Tibial nerve (tissue), 4 donors: ENCODE measurements around the gene TBL1X. TPM values are rescaled to one million over a fixed set of nuclear protein-coding genes. Genes with fewer than 3 reads are reported as not detected.

Experiments used
- DNase-seq, 2 donors: peaks; one replicate each; pipeline ENCODE4 v3.0.0-alpha.2; 2019; ENCODE audit warnings: low spot score in 2 of 2
- H3K27ac ChIP-seq, 4 donors: fragments of 200-600 bp; sonication (generic) in 3 of 4; one replicate each; pipeline ENCODE4 v1.5.1; 2017 to 2019; ENCODE audit warnings: mild to moderate bottlenecking in 1 of 4
- H3K27me3 ChIP-seq, 2 donors: fragments of 200-600 bp; sonication (generic) in 1 of 2; one replicate each; pipeline versions ENCODE4 v1.5.1 to v1.6.0; 2017 to 2019
- H3K36me3 ChIP-seq, 3 donors: fragments of 200-600 bp; sonication (generic); one replicate each; pipeline ENCODE4 v1.5.1; 2018 to 2019
- H3K4me1 ChIP-seq, 4 donors: fragments of 200-600 bp; sonication (generic) in 3 of 4; one replicate each; pipeline ENCODE4 v1.5.1; 2017 to 2019
- H3K4me3 ChIP-seq, 4 donors: fragments of 200-600 bp; sonication (generic) in 3 of 4; one replicate each; pipeline ENCODE4 v1.5.1; 2017 to 2019; ENCODE audit warnings: mild to moderate bottlenecking in 1 of 4, moderate library complexity in 1 of 4
- H3K9me3 ChIP-seq, 4 donors: fragments of 200-600 bp; sonication (generic) in 3 of 4; one replicate each; pipeline ENCODE4 v1.5.1; 2017 to 2019
- EP300 ChIP-seq, 2 donors: sonication (generic); formaldehyde crosslinking; IDR thresholded peaks; one replicate each; pipeline ENCODE4 v1.6.1; 2017; ENCODE audit warnings: antibody characterized with exemption in 2 of 2, mild to moderate bottlenecking in 1 of 2
- POLR2A ChIP-seq, 2 donors: fragments of 450-650 bp; IDR thresholded peaks; one replicate each; pipeline ENCODE4 v1.6.1; 2017; ENCODE audit warnings: antibody characterized with exemption in 2 of 2, mild to moderate bottlenecking in 2 of 2, moderate library complexity in 2 of 2
- WGBS, 2 donors: methylation state at CpG; one replicate each; pipeline ENCODE4 v1.1.5; 2018; 5-methylcytosine and 5-hydroxymethylcytosine counted together
- total RNA-seq, 4 donors: library from RNA; depleted of rRNA; stranded (reverse); fragments of >200 nt; gene quantifications; one replicate each; pipeline ENCODE4 v1.1.0, GENCODE V29; 2016
- TF ChIP-seq, protein P1 (sequence below), 5 experiments: fragments of 200-600 bp in 3 of 5; fragments of 450-650 bp in 2 of 5; sonication (generic) in 3 of 5; IDR thresholded peaks; one replicate each; pipeline ENCODE4 v1.5.1; 2016 to 2019; ENCODE audit warnings: antibody characterized with exemption in 5 of 5, mild to moderate bottlenecking in 3 of 5, moderate library complexity in 2 of 5

TBL1X gene
- total RNA-seq, 4 donors from 2014 or later: 12.2 to 25.2 (median 19.5) TPM

DNA sequence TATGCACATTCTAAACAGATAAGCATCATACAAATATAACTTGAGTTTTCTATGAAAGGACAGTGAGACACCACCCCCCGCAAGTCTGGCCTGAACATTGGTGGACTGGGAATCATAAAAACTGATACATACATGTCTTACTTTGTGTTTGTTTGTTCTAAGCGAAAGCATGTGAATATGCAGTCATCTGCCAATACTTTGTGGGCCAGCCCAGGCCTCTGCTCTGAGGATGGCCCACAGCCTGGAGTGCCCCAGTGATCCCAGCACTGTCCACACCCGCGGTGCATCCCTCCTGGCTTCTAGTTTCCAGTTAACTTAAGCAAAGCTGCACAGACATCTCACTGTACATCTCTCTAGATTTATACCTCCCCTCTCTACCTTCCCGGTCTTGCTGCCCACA is 154.3 kb downstream of the TBL1X start:
- Histone ChIP-seq H3K9me3 (no peaks in the 10 kb centered on the region), H3K27me3 (no peaks in the 10 kb centered on the region), H3K36me3 (no peaks in the 10 kb centered on the region), H3K27ac (no peak overlapping the region), H3K4me1 (no peaks in the 10 kb centered on the region), H3K4me3 (no peak overlapping the region)
- 88 to 90% methylated on average over 5 of the region's 5 CpGs for WGBS, 2 donors
- DNase-seq: no peak
- TF ChIP-seq EP300 (IDR thresholded peaks at IDR 0.05) (no peak), POLR2A (IDR thresholded peaks at IDR 0.05) (no peak)
- TF ChIP-seq, protein P1, sequence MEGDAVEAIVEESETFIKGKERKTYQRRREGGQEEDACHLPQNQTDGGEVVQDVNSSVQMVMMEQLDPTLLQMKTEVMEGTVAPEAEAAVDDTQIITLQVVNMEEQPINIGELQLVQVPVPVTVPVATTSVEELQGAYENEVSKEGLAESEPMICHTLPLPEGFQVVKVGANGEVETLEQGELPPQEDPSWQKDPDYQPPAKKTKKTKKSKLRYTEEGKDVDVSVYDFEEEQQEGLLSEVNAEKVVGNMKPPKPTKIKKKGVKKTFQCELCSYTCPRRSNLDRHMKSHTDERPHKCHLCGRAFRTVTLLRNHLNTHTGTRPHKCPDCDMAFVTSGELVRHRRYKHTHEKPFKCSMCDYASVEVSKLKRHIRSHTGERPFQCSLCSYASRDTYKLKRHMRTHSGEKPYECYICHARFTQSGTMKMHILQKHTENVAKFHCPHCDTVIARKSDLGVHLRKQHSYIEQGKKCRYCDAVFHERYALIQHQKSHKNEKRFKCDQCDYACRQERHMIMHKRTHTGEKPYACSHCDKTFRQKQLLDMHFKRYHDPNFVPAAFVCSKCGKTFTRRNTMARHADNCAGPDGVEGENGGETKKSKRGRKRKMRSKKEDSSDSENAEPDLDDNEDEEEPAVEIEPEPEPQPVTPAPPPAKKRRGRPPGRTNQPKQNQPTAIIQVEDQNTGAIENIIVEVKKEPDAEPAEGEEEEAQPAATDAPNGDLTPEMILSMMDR (IDR thresholded peaks at IDR 0.05): no peak

DNA sequence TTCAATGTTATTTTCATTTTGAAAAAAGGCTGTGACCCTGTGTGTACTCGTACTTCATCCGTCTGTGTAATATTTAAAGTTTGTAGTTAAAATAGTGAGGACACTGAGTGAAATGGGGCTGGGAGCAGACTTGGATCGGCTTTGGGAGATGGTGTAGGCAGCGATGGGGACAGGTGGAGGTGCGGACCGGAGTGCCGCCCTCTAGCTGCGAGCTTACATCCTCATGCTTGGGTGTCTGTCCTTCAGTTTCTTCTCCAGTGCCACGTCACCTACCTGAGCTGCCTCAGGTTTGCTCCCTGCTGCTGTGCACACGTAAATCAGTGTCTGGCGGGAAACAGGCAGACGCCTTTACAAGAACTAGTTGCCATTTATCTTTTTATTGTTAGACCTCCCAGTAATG is 154.7 kb downstream of the TBL1X start:
- no peaks in the 10 kb centered on the region for H3K9me3 ChIP-seq
- no peaks in the 10 kb centered on the region for H3K27me3 ChIP-seq
- H3K27ac ChIP-seq: no peak overlapping the region
- H3K4me1 ChIP-seq: no peaks in the 10 kb centered on the region
- 82 to 88% methylated on average over 12 of the region's 12 CpGs for WGBS, 2 donors
- no peak for DNase-seq
- no peak overlapping the region for H3K4me3 ChIP-seq
- TF ChIP-seq, protein P1 (IDR thresholded peaks at IDR 0.05): no peak
- TF ChIP-seq EP300 (IDR thresholded peaks at IDR 0.05): no peak
- TF ChIP-seq POLR2A (IDR thresholded peaks at IDR 0.05): no peak
- H3K36me3 ChIP-seq: no peaks in the 10 kb centered on the region

DNA sequence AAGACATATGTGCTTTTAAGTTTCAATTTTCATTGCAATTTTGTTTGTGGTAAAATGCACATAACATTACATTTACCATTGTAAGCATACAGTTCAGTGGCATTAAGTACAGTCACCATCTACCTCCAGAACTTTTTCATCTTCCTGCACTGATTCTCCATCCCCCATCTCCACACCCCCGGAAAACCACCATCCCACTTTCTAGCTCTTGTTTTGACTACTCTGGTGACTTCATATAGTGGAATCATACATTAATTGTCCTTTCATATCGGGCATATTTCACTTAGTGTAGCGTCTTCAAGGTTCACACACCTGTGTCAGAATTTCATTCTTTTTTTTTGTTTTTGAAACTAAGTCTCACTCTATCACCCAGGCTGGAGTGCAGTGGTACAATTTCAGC is 157.3 kb downstream of the TBL1X start:
- Histone ChIP-seq H3K27me3 (no peaks in the 10 kb centered on the region), H3K36me3 (no peaks in the 10 kb centered on the region), H3K4me1 (no peaks in the 10 kb centered on the region), H3K4me3 (no peak overlapping the region), H3K27ac (no peak overlapping the region), H3K9me3 (no peaks in the 10 kb centered on the region)
- WGBS, 2 donors: 86 to 95% methylated on average over 3 of the region's 3 CpGs
- TF ChIP-seq, protein P1 (IDR thresholded peaks at IDR 0.05): no peak
- TF ChIP-seq EP300 (IDR thresholded peaks at IDR 0.05) (no peak), POLR2A (IDR thresholded peaks at IDR 0.05) (no peak)
- DNase-seq: no peak

DNA sequence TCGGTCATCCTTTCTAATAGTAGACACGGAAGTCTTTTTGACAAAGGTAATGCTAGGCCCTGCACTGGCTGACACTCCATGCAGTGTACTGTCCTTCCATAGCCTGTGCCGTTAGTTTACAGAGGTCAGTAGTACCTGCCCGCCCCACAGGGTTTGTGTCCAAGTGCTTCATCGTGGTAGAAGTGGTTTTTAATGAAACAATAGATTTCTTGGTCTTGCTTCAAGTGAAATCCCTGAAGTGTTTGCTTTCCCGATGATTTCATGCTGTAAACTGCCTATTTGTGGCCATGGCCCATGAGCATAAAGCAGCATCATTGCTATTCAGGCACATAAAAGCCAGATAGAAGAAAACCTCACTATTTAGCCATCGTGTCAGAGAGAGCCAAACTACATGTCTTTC is 161.5 kb downstream of the TBL1X start:
- Histone ChIP-seq H3K27me3 (no peaks in the 10 kb centered on the region), H3K4me1 (peaks cover 0 to 6% (median 0%) of the 10 kb centered on the region in 4 donors), H3K27ac (no peak overlapping the region), H3K36me3 (no peaks in the 10 kb centered on the region), H3K4me3 (no peak overlapping the region), H3K9me3 (no peaks in the 10 kb centered on the region)
- 67 to 100% methylated on average over 1 to 7 of the region's 7 CpGs for WGBS, 2 donors
- TF ChIP-seq POLR2A (IDR thresholded peaks at IDR 0.05): no peak
- TF ChIP-seq, protein P1 (IDR thresholded peaks at IDR 0.05): no peak
- no peak for TF ChIP-seq EP300 (IDR thresholded peaks at IDR 0.05)
- DNase-seq: no peak

DNA sequence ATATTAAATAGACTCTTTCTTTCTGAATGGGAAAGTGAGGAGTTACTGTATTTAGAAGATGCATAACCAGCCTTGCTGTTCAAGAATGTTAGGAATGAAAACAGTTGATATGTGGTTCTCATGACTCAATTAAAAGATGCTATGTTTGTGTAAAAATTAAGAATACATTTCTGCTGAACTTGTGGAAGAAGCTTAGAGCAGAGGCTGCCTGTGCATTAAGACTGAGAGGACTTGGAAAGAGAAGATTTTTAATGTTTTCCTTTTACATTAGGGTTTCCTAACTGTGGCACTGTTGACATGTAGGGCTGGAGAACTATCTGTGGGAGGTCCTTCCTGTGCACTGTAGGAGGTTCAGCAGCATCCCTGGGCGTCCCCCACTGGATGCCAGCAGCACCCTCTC is 163.1 kb downstream of the TBL1X start:
- Histone ChIP-seq H3K4me3 (no peak overlapping the region), H3K4me1 (peaks cover 0 to 6% (median 0%) of the 10 kb centered on the region in 4 donors), H3K9me3 (no peaks in the 10 kb centered on the region), H3K36me3 (no peaks in the 10 kb centered on the region), H3K27ac (no peak overlapping the region), H3K27me3 (no peaks in the 10 kb centered on the region)
- no peak for TF ChIP-seq POLR2A (IDR thresholded peaks at IDR 0.05)
- DNase-seq: no peak
- WGBS, 2 donors: 32 to 86% methylated on average over 1 of the region's 1 CpG
